Forelimb muscle (tissue), 1 donor: ENCODE measurements around the gene MOSPD2. TPM values are rescaled to one million over a fixed set of nuclear protein-coding genes. Genes with fewer than 3 reads are reported as not detected.

Experiments
- polyA plus RNA-seq: library from polyadenylated mRNA; unstranded; fragments of 120-200 nt; gene quantifications from one replicate; pipeline ENCODE4 v1.2.1, GENCODE V29; 2013; ENCODE audit not compliant: insufficient read length

MOSPD2 gene
- polyA plus RNA-seq, 1 donor = 6.7 TPM

Other genes with a start within 250 kb of the MOSPD2 start
- 1.6 TPM for gene FANCB, start 352 bp upstream of the MOSPD2 start, polyA plus RNA-seq